ENCODE data around the gene HTATIP2.

Gene HTATIP2

DNA sequence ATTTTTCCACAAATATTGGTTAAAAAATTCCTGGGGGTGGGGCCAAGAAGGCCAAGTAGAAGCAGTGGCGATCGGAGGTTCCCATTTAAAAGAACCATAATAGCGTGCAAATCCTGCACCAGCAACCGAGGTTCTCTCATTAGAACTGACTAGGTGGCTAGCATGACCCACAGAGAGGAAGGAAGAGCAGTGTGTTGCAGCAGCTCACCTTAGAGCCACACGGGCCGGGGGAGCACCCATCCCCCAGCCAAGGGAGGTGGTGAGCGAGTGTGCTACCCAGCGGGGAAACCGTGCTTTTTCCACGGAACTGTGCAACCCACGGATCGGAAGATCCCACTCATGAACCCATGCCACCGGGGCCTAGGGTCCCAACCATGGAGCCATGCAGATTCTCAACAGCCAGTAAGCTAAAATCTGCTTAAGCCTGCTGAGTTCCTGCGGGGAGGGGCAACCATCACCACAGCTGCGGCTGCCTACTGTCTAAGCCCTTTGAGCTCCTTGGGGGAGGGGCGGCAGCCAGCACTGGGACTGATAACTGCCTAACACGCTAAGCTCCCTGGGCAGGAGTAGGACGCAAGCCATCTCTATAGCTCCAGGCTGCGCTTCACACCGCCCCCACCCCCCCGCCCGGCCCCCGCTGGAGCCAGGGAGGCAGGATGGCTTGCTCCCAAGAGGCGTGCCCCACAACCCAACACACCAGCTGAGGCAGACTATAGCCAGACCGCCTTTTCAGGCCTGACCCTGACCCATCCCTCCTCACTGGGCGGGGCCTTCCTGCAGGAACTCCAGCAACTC, 21.0 kb upstream of the HTATIP2 start:
- H3K4me2 ChIP-seq (ENCODE audit: low read depth, low read length) = no peak overlapping the region
- no peaks in the 10 kb centered on the region for H3K27me3 ChIP-seq (replicated peaks; ENCODE audit: insufficient read depth, low read length)
- H4K20me1 ChIP-seq (ENCODE audit: insufficient read depth, low read length) = no peaks in the 10 kb centered on the region
- no peak overlapping the region for H3K27ac ChIP-seq (ENCODE audit: low read length)
- no peaks in the 10 kb centered on the region for H3F3A ChIP-seq (ENCODE audit: insufficient read depth, low read length)
- no peak overlapping the region for H3K9ac ChIP-seq (ENCODE audit: low read length)
- no peak overlapping the region for H3K4me3 ChIP-seq (ENCODE audit: low read length)
- no peaks in the 10 kb centered on the region for H3K9me2 ChIP-seq (replicated peaks; ENCODE audit: insufficient read depth, low read length)
- no peaks in the 10 kb centered on the region for H3K36me3 ChIP-seq (replicated peaks; ENCODE audit: insufficient read depth, low read length)
- H3K9me3 ChIP-seq (replicated peaks; ENCODE audit: insufficient read depth, low read length) = no peaks in the 10 kb centered on the region
- no peaks in the 10 kb centered on the region for H3K4me1 ChIP-seq (ENCODE audit: low read length)
- DNase-seq = no peak
- no peaks in the 10 kb centered on the region for H3K79me2 ChIP-seq (ENCODE audit: low read length)
- TF ChIP-seq EZH2phosphoT487 (IDR thresholded peaks at IDR 0.05; ENCODE audit: low read length) (no peak), EZH2 (optimal IDR thresholded peaks at IDR 0.05; ENCODE audit: low read depth, low read length) (no peak), CTCF (IDR thresholded peaks at IDR 0.05; ENCODE audit: low read length) (no peak)
- H2AFZ ChIP-seq (ENCODE audit: low read length) = no peak overlapping the region

GRCh38 chr11:20351136-20351535, 12.4 kb upstream of the HTATIP2 start:
- Histone ChIP-seq H3K4me3 (ENCODE audit: low read length) (no peak overlapping the region), H3K36me3 (replicated peaks; ENCODE audit: insufficient read depth, low read length) (no peaks in the 10 kb centered on the region), H3K27me3 (replicated peaks; ENCODE audit: insufficient read depth, low read length) (no peaks in the 10 kb centered on the region), H3K9ac (ENCODE audit: low read length) (no peak overlapping the region), H3K9me3 (replicated peaks; ENCODE audit: insufficient read depth, low read length) (no peaks in the 10 kb centered on the region), H2AFZ (ENCODE audit: low read length) (no peak overlapping the region), H3K4me2 (ENCODE audit: low read depth, low read length) (no peak overlapping the region), H3K9me2 (replicated peaks; ENCODE audit: insufficient read depth, low read length) (no peaks in the 10 kb centered on the region), H3K27ac (ENCODE audit: low read length) (no peak overlapping the region), H4K20me1 (ENCODE audit: insufficient read depth, low read length) (no peaks in the 10 kb centered on the region), H3K79me2 (ENCODE audit: low read length) (no peaks in the 10 kb centered on the region), H3K4me1 (ENCODE audit: low read length) (no peaks in the 10 kb centered on the region), H3F3A (ENCODE audit: insufficient read depth, low read length) (no peaks in the 10 kb centered on the region)
- no peak for TF ChIP-seq CTCF (IDR thresholded peaks at IDR 0.05; ENCODE audit: low read length)
- no peak for TF ChIP-seq EZH2 (optimal IDR thresholded peaks at IDR 0.05; ENCODE audit: low read depth, low read length)
- no peak for TF ChIP-seq EZH2phosphoT487 (IDR thresholded peaks at IDR 0.05; ENCODE audit: low read length)
- DNase-seq = no peak

DNA sequence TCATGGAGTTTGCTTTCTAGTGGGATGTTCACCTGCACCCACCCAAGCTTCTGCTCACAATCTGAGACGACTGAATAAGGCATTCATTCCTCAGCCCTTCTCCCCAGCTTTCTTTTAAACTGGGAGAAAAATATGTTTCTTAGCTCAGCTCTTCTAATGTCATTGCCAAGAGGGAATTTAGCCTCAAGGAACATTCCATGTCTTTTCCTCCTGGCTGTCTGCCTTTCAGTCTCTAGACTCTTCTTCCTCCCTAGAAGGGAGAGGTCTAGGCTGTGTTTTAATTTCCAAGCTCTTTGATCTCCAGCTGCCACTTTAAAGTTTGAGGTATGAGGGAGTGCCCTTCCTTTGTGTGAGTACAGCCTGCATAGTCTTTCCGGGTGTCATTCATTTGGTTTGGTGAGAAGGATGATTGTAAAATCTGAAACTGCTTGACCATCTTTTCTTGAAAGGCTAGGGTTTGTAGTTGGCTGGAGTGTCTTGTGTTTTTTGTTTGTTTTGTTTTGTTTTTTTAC, 11.7 kb upstream of the HTATIP2 start:
- no peaks in the 10 kb centered on the region for H3K79me2 ChIP-seq (ENCODE audit: low read length)
- no peaks in the 10 kb centered on the region for H3F3A ChIP-seq (ENCODE audit: insufficient read depth, low read length)
- H3K36me3 ChIP-seq (replicated peaks; ENCODE audit: insufficient read depth, low read length) = no peaks in the 10 kb centered on the region
- H3K4me1 ChIP-seq (ENCODE audit: low read length) = no peaks in the 10 kb centered on the region
- H2AFZ ChIP-seq (ENCODE audit: low read length) = no peak overlapping the region
- no peaks in the 10 kb centered on the region for H3K27me3 ChIP-seq (replicated peaks; ENCODE audit: insufficient read depth, low read length)
- H3K4me2 ChIP-seq (ENCODE audit: low read depth, low read length) = peak overlapping the region; percentile 13; the same call in 1 of the 2 replicates
- TF ChIP-seq EZH2 (optimal IDR thresholded peaks at IDR 0.05; ENCODE audit: low read depth, low read length) (no peak), CTCF (IDR thresholded peaks at IDR 0.05; ENCODE audit: low read length) (no peak), EZH2phosphoT487 (IDR thresholded peaks at IDR 0.05; ENCODE audit: low read length) (no peak)
- DNase-seq = no peak
- no peaks in the 10 kb centered on the region for H3K9me3 ChIP-seq (replicated peaks; ENCODE audit: insufficient read depth, low read length)
- no peaks in the 10 kb centered on the region for H3K9me2 ChIP-seq (replicated peaks; ENCODE audit: insufficient read depth, low read length)
- H4K20me1 ChIP-seq (ENCODE audit: insufficient read depth, low read length) = no peaks in the 10 kb centered on the region
- no peak overlapping the region for H3K4me3 ChIP-seq (ENCODE audit: low read length)
- H3K9ac ChIP-seq (ENCODE audit: low read length) = no peak overlapping the region
- H3K27ac ChIP-seq (ENCODE audit: low read length) = no peak overlapping the region

Measured in MM.1S (cell line).